GM18511 (cell line): ENCODE measurements around the gene PPP1R9A.
"Not testable (repeated sequence)": the region's sequence is repeated elsewhere in the genome, so short reads cannot be mapped to it uniquely, and the experiment has no call there.

Source experiments
- ATAC-seq: cut with Tn5 transposase; IDR thresholded peaks from one replicate; pipeline ENCODE4 v1.9.1; 2021; ENCODE audit warnings: mild to moderate bottlenecking, moderate library complexity; ENCODE audit not compliant: unreplicated experiment

The PPP1R9A gene

DNA sequence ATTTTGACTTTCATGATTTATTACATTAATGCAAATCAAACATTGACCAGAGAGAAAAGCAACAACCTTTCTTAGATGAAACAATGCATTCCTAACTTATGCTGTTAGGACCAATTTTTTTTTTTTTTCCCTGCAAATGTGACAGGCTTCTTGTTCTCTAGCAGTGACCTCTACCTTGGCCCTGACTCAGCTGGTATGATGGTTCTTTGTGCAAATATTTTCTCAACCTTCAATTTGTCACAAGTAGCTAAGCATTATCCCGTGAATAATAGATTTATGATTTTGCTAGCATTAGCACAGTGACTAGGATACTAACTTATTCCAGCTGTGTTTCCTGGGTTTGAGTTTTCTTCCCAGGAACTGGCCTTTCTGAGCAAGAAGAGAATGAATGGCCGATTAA, 64.9 kb downstream of the PPP1R9A start:
- ATAC-seq: no peak

DNA sequence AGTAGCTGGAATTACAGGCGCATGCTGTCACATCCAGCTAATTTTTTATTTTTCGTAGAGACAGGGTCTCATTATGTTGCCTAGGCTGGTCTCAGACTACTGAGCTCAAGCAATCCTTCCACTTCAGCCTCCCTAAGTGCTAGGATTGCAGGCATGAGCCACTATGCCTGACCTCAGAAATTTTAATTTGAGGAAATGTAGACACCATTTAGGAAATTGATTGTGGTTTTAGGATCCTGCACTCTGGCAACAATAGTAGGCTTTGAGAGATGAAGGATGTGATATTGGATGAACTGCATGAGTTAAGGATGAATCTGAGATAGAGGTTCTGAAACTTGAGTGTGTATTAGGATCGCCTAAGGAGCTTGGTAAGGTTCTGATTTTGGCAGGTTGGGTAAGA, 66.5 kb downstream of the PPP1R9A start:
- no peak for ATAC-seq

DNA sequence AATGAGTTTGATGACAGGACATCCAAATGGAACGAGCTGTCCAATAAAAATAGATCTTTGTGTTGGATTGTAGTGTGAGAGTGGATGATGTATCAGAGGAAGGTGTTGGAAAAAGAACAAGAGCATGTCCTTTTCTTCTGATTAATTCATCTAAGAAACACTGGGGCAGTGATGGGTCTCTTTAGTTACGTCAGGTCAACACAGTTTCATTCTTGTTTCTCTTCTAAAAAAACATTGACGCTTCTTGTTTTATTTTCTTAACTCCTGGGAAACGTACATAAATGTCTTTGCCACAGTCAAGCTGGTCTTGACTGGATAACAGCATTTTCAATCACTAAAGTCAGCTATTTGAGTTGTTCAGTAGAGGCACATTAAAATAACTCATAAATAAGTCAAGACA, 67.0 kb downstream of the PPP1R9A start:
- ATAC-seq: no peak

DNA sequence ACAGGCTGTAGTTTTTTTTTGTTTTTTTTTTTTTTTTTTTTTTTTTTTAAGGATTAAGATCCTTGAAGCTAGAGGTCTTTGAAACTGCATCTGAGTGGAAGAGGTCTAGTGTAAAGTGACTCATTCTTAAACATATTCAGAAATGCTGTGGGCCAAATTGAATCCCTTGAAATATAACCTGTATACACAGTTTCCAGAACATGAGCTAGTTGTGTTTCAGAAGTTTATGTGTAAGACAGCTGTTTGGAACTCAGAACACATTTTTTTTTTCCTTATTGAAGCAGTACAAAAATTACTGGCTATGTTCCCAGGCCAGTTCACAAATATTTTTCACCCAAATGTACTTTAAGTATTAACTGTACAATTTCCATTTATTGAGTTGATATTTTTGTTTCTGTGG, 67.9 kb downstream of the PPP1R9A start:
- no peak for ATAC-seq

DNA sequence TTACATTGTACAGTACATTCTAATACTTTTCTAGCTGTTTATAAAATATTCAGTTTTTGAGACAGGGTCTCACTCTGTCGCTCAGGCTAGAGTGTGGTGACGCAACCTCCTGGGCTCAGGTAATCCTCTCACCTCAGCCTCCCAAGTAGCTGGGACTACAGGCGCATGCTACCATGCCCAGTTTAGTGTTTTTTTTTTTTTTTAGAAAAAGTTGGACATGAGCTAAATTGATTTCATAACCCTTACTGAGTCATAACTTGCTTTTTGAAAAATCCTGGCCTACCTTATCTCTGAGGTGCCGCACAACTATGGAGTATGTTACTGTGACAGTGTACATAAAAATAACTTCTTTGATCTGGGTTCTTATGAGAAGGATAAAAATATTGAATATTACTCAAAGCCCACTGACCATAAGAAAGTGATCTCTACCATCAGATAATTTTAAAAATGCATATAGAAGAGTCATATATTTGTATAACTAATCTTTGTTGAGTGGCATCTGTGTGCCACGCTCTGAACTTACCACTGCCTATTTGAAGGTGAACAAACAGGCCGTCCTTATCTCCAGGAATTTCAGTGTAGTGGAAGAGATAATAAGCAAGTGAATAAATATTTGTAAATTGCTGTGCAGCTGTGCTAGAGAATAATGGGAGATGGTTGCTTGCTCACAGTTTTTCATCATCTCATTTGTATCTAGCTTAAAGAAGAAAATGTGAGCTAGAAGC, 73.2 kb downstream of the PPP1R9A start:
- ATAC-seq: no peak

DNA sequence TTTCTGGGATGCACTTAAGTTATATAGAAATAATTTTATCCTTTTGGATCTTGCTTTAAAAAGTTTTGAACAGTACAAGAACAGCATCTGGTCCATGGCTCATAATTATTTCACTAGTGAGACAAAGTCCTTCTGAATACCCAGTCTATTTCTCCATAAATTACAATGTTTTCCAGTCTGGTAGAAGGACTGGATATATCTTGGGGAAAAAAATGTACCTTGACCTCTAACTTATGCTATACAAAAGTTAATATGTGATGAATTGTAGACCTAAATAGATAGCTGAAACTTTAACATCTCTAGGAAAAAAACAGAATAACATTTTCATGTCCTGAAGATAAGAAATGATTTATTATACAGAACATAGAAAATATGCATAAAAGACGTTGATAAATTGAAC, 88.5 kb downstream of the PPP1R9A start:
- ATAC-seq: no peak

DNA sequence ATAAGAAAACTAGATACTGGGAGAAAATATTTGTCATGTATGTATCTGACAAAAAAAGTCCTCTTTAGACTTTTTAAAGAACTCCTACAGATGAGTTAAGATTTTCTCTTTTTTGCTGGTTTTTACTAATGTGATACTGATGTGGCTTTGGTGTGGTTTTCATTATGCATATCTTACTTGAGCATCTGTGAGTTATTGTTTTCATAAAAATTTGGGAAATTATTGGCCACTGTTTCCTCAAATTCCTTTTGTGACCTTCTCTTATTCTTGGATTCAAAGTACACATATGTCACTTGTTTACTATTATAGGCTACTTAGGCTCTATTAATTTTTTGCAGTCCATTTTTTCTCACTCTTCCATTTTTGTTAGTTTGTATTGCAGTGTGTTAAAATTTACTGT, 89.0 kb downstream of the PPP1R9A start:
- ATAC-seq: no peak

DNA sequence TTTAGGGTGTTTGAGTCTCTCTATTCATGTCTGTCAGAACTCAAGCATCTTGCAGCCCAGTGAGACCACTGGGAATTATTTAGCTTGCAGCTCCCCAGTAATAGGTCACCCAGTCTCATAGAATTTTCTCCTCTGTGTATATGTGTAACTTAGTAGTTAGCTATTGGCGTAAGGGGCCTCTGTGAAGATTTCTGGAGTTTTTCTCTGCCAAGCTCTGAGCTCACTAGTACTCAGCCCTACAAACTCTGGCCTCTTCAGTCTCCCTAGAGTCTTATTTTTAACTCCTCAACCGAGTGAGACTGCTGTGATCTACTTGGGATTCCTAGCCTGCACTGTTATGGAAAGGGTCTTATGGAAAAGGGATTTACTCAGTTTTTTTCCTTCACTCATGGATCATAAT, 90.2 kb downstream of the PPP1R9A start:
- no peak for ATAC-seq

DNA sequence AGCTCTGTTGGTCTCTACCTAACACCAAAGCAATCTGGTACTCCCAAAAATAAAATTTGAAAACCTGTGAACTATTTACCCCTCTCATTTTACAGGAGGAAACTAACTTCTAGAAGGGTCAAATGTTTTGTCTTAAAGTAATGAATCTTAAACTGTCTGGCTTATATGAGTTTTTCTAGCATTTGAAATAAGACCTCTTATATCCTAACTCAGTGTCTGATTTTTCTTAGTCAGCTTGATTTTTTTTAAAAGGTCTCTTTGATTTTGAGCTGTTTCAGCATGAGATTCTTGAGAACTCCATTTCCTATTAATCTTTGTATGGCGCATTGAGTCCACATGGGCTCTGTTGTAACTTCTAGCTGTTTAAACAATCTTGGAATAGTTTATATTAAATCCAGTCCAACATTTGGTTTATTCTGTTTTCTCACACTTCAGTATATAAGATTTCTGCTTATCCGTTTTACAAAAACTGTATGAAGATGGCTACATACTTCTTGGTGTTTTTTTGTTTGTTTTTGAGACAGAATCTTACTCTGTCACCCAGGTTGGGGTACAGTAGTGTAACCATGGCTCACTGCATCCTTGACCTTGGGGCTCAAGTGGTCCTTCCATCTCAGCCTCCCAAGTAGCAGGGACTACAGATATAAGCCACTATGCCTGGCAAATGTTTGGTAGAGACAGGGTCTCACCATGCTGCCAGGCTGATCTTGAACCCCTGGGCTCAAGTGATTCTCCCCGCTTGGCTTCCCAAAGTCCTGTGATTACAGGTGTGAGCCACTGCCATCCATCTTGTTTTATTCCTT, 91.1 kb downstream of the PPP1R9A start:
- ATAC-seq: no peak

DNA sequence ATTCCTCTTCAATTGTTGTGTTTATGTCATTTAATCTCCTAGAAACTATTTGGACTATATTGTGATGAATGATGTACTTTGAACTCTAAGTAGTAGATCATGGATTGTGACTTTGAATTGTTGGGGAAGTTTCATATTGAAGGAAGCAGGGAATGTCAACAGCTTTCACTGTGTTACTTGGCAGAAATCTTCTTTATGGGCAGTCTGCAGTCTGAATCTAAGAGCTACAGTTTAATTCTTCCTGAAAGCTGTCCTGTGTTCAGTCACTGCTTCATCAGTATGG, 91.6 kb downstream of the PPP1R9A start:
- ATAC-seq: no peak

DNA sequence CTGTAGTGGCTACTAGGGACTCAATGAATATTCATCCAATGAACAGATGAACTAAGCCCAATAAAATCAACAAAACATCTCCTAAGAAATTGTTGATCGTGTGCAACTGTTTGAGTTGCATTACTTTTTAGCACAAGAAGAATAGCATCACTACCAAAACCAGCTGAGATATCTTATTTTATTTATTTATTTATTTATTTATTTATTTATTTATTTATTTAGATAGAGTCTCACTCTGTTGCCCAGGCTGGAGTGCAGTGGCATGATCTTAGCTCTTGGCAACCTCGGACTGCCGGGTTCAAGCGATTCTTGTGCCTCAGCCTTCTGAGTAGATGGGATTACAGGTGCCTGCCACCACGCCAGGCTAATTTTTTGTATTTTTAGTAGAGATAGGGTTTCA, 92.2 kb downstream of the PPP1R9A start:
- ATAC-seq: not testable (repeated sequence)

DNA sequence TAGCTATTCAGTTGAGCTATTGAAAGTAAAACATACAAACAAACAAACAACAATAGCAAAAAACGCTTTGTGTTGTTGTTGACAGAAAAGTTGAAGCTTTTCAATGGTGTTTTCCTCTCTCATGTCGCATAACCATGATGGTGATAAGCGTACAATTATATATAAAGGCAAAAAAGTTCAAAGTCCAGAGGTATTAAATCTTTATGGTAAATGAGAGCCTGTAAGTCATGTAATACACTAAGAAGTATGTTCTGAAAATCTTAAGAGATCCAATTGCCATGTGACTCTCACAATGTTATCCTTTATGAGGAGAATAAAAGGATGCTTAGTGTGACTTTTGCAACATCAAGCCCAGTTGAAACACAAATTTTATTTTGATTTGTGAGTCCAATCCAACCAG, 93.9 kb downstream of the PPP1R9A start:
- no peak for ATAC-seq

DNA sequence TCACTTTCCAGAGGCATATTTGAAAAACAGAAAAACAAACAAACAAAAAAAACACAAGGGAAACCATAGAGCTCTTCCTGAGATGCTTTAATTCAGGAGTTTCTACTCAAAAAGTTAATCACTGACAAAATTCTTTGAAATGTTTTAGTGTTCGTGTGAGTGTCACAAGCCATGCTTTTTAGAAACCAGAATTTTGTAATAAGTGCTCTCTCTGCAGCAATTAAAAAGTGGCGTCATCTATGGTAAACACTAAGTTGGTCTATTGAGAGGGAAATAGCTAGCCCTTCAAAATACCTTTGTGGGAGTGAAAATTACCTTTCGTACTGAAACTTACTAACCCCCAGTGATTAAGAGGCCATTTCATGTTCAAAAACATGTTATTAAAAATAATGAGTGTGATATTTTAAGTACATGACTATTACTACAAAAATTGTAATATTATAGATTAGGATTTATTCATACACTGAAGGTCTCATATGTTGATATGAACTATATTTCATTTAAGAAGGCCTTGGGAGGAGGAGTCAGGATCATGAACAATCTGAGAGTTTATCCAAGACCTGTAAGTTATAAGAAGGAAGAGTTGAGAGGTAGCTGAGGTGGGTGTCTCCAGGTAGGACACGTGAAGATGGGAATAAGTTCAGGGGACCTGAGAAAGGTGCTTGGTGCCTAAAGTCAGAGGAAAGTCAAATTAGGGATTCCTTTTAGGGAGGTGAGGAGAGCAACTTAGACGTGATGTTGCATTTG, 94.6 kb downstream of the PPP1R9A start:
- no peak for ATAC-seq

DNA sequence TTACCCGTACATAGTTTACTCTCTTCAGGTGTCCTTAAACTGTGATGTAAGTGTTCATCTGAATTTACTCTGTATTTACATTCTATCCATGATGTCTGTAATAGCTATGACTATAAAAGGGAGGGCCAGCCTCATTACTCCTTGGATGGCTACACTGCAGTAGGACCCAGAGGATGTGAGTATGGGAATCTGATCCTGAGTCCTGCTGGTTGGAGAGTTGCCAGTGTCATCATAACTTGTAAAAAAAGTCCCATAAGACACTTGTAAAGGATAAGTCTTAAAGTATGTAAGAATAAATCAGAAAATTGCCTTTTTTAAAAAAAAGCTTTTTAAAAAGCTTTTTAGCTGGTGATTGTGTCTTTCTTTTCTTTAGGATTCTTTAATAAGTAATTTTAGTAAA, 95.4 kb downstream of the PPP1R9A start:
- no peak for ATAC-seq

DNA sequence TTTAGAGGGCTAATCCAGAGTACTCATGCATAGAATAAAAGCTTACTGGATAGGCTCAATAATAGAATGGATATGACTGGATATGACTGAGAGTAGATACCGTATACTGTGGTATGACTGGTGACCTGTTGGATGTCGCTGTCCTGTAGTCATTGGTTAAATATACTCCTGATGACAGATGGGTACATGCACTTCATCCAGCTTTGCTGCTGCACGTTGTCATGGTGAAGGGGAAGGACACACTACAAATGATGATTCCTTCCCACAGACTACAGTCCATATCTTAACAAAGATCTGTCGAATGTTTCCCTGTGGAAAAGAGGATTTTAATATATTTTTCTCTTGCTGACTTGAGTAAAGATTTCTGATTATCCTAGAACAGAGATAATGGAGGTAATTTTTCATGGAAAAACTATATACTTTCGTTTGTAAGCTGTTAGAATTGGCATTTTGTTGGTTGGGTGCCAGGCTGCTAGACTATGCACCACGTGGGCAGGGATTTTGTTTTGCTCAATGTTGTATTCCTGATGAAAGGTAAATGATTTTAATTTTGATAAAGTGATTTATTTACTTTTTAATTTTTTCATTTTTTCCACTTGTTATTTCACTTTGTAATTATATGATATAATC, 97.3 kb downstream of the PPP1R9A start:
- ATAC-seq: no peak

DNA sequence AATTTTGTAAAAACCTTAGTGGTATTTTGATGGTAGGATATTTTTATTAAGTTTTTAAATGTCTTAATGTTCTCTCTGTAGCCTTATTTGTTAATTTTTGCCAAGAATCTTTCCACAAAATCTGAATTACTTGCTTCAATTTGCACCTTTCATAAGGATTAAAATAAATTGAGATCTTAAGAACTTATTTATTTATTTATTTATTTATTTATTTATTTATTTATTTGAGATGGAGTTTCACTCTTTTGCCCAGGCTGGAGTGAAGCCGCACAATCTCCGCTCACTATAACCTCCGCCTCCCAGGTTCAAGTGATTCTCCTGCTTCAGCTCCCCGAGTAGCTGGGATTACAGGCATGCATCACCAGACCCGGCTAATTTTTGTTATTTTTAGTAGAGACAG, 98.6 kb downstream of the PPP1R9A start:
- ATAC-seq: no peak

DNA sequence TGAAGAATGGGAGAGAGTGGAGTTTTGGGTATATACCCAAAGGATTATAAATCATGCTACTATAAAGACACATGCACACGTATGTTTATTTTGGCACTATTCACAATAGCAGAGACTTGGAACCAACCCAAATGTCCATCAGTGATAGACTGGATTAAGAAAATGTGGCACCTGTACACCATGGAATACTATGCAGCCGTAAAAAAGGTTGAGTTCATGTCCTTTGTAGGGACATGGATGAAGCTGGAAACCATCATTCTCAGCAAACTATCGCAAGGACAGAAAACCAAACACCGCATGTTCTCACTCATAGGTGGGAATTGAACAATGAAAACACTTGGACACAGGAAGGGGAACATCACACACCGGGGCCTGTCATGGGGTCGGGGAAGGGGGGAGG, 101.4 kb downstream of the PPP1R9A start:
- not testable (repeated sequence) for ATAC-seq

DNA sequence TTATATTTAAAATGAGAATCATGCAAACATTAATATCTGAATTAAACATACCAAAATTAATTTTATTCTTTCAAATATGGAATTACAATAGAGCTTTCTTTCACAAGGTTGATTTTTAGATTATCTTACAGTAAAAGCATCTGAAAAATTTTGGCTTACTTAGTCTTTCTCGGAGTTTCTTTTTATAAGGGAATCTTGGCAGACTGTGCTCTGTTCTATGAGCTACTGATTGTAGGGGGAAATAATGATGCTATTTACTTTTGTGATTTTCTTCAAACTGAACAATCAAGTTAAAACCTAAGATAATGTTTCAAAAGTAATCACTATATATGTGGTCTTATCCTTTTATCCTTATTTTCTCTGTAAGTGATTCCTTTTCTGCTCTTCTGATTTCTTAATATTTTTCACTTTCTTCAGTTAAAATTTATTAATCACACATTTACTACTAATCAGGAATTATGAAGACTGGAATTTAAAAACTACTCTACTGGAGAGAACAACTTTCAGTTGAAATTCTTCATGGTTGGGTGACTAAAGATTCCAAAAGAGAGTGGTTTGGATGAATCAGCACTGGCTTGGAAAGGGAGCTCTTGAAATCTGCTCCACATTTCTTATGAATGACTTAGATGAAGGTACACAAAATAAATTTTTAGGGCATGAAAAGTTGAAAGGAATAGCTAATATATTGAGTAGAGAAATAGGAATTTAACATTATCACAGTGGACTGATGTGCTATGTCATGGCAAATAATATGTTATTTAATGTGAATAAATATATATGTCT, 103.9 kb downstream of the PPP1R9A start:
- no peak for ATAC-seq

DNA sequence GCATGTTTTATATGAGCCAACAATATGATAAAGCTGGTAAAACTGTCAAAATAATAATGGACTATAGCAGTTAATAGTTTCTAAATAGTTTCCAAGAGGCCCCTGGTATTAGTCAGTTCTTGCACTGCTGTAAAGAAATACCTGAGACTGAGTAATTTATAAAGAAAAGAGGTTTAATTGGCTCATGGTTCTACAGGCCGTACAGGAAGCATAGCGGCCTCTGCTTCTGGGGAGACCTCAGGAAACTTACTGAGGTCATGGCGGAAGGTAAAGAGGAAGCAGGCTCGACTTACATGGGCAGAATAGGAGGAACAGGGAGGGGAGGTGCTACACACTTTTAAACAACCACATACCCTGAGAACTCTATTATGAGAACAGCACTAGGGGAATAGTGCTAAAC, 104.6 kb downstream of the PPP1R9A start:
- no peak for ATAC-seq

DNA sequence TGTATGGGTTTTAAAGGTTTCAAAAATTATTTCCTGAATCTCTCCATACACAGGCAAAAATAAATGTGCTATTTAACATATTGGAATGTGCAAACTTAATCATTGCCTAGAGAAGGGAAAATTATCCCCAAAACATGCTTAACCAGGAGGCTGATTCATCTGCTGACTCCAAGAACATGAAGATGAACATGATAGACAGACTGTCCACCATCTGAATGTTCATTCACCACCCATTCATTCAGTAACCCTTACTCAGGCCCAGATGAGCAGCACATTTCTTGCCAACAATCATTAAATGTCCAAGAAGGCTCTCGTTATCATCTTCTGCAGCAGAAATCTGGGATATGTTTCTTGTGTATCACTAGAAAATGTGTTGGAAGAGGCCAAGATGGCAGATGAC, 110.6 kb downstream of the PPP1R9A start:
- ATAC-seq: no peak

DNA sequence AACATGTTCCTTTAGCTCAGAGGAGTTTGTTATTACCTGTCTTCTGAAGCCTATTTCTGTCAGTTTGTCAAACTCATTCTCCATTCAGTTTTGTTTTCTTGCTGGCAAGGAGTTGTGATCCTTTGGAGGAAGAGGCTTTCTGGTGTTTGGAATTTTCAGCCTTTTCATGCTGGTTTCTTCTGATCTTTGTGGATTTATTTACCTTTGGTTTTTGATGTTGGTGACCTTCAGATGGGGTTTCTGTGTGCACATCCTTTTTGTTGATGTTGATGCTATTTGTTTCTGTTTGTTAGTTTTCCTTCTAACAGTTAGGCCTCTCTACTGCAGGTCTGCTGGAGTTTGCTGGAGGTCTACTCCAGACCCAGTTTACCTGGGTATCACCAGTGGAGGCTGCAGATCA, 118.6 kb downstream of the PPP1R9A start:
- ATAC-seq: no peak
